Measurements from ENCODE around the gene IFRD2.
"Not testable (repeated sequence)": the region's sequence is repeated elsewhere in the genome, so short reads cannot be mapped to it uniquely, and the experiment has no call there.

The IFRD2 gene

GRCh38 chr3:50300681-50301254 lies 8.5 kb upstream of the IFRD2 start:
- no peak for DNase-seq

DNA sequence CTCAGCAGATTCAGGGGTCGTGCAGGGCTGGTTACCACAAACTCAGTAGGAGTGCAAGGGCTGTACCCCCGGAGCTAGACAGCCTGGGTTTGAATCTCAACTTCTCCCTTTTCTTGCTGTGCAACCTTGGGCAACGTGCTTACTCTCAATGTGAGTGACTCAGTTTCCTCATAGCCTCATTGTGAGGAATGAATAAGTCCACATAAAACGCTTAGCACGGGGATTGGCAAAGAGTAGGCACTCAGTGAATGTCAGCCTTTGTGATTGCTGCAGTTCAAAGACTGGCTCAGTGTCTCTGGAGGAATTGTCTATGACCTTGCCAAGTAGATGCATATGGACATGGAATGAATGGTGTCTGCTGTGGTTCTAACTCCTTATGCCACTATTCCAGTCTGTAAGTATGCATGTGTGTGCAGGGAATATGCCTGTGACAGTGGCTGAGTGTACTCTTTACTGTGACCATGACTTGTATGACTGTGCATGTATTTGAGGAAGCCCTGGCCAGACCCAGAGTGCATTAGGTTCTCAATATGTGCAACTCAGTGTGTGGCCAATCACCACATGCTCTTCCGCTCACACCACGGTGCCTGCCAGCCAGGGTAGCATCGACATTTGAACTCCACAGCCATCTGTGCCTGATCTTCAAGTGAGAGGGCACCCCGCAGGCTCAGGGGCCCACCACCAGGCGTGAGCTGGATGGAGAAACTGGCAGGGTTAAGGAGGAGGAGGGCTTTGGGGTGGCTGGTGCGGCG lies 7.9 kb upstream of the IFRD2 start:
- no peak for DNase-seq

GRCh38 chr3:50299638-50299928 lies 7.4 kb upstream of the IFRD2 start:
- DNase-seq, result no peak

DNA sequence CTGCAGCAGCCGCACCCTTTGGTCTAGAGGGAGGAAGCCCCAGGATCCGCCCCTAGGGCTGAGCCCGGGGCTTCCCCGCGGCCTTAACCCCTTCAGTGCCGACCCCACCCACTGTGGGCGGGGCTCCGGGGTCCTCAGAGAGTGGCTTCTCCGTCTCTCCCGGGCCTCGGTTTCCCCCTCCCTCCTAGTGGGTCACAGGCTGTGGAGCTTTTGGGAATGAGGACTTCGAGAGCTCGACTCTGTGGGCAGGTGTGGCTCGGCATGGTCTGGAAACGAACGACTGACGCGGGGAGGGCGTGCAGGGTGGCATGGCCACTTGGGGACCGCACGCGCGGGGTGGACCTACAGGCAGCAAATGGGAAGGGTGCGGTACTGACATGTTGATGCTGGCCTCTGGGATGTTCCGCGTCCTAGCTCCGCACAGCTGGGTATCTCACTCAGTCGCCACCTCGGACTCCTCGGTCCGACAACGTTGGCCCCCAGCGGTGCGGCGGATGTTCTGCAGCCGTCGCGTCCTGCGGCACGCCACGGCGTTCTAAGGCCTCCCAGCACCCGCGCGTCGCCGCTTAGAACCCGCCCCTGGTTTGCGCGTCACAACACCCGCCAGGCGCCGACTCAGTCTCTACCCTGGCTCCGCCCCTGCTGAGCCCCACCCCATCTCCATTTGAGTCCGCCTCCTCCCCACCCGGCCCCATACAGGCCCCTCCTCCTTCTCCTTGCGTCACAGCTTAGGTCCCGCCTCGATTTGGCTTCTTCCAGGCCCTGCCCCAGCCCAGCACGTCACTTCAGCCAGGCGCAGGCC lies 6.8 kb upstream of the IFRD2 start, which contains the start of the genes HYAL3 and NAA80:
Gene HYAL3, minus strand, starts transcription at position 570 of the 802 bp plus-strand sequence. CDS start 3,803 bp downstream, outside the sequence.
Gene NAA80, minus strand, starts transcription at position 570 of the 802 bp plus-strand sequence. CDS start 1,942 bp downstream, outside the sequence.
- peak; percentile 86 for DNase-seq

DNA sequence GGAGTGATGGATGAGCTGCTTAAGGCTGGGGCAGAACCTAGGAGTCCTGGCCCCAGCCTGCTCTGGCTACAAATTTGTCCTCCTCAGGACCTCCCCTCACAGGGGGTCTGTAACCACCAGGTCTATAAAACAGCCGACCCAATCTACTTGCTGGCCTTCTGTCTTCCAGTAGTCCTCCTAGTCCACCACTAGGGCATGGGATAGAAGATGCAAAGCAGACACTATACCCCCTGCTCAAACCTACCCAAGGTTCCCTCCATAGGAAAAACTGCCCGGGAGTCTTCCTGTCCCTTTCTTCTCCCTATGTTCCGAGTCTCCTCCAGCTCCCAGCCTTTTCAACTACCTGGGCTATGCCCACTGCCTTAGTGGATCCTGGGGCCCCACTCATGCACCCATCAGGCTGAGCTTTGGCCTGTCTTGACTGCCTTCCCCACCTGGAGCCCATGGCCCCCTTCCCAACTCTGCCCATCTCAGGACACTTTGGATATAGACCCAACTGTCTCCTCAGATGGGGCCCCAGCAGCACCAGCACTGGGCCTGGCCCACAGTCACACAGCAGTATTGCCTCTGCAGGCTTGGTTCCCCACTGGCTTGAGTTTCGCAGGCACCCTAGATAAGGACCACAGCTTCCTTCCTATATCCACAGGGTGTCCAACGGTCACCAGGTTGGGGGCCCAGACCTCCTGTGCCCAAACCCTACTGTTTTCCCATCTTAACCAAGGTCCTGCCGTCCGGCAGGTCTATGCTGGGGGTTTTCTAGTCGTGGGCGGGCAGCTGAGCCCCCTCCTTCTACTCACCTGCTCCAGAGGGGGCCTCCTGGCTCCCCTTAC lies 5.9 kb upstream of the IFRD2 start:
- no peak for DNase-seq

DNA sequence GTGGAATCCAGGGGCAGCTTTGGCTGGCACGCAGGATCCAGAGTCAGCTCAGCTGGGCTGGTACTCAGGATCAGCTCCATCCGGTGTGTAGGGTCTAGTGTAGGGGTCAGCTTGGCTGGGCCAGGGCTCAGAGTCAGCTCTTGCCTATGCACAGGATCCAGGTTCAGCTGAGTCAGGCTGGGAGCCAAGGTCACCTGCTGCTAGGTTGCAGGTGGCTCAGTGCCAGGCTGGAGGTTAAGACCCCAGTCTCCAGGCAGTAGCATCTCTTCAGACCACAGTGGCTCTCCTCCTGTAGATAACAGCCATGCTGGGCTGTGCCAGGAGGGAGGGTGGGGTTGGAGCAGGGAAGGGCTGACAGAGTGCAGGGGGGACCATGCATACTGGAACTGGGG lies 5.2 kb upstream of the IFRD2 start:
- DNase-seq, result no peak

DNA sequence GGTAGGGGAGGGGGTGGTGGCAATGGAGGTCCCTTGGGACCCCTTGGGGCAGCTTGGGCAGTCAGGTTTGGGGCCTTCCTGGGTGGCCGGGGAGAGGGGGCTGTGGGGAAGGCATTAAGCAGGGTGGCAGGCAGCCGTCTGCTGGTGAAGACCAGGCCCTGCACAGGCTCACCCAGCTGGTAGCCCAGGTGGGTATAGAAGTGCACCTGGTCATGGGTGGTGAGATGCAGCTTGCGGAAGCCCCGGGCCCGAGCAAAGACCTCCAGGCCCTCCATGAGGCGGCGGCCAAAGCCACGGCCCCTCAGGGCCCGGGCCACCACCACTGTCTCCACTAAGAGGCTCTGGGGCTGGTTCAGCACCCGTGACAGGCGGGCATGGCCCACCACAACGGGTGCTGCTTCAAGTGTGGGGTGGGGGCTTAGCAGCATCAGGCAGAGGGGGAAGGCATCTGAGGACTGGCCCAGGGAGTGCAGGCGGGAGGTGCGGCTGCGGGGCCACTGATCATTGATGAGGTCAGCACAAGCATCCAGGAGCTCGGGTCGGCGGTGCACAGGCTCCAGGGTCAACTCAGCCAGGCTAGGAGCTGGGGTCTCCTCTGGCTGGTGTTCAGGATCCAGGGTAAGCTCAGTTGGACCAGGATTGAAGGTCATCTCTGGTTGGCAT lies 4.6 kb upstream of the IFRD2 start:
- DNase-seq, result no peak

GRCh38 chr3:50295553-50296431 lies 3.6 kb upstream of the IFRD2 start:
- DNase-seq, result no peak

DNA sequence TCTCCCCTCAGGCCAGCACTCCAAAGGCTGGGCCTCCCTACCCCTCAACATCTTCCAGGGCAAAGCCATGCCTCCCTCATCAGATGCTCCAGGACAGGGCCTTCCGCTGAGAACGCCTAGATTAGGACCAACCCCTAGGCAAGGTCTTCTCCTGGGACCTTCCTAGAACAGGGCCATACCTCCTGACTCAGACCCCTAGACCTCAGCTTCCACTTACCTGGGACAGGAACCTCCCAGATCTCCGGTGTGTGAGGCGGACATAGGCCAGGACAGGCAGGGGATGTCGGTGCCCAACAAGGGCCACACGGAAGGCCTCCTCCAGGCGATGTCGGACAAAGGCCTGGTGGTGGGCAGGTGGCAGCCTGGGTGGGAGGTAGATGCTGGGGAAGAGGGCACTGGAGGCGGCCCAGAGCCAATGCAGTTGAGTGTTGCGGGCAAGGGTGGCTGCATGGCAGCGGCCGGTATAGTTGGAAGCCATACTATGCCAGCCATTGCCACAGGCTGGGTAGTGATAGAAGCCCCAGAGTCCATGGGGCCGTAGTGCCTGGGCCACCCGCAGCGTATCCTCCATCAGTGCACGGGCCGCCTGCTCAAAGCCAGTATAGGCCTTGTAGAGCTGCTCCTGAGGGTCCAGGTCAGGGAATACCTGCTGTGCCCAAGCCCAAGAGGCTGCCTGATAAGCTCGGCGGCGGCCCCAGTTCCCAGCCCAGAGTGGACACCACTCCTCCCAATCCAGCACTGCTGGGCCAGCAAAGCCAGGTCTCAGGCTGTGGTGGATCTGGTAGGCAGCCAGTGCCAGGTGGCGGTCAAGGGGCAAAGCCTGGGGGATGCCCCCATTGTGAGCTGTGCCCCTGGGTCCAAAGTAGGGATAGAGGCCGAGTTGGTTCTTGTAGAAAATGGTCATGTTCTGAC lies 2.5 kb upstream of the IFRD2 start:
- DNase-seq, result no peak

DNA sequence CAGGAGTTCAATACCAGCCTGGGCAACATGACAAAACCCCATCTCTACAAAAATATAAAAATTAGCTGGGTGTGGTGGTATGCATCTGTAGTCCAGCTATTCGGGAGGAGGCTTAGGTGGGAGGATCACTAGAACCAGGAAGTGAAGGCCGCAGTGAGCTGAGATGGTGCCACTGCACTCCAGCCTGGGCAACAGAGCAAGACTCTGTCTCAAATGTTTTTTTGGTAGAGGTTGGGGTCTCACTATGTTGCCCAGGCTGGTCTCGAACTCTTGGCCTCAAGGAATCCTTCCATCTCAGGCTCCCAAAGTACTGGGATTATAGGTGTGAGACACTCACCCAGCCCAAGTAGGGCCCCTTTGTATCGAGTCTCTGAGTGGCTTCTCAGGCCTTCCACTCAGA lies 1.9 kb upstream of the IFRD2 start:
- no peak for DNase-seq

DNA sequence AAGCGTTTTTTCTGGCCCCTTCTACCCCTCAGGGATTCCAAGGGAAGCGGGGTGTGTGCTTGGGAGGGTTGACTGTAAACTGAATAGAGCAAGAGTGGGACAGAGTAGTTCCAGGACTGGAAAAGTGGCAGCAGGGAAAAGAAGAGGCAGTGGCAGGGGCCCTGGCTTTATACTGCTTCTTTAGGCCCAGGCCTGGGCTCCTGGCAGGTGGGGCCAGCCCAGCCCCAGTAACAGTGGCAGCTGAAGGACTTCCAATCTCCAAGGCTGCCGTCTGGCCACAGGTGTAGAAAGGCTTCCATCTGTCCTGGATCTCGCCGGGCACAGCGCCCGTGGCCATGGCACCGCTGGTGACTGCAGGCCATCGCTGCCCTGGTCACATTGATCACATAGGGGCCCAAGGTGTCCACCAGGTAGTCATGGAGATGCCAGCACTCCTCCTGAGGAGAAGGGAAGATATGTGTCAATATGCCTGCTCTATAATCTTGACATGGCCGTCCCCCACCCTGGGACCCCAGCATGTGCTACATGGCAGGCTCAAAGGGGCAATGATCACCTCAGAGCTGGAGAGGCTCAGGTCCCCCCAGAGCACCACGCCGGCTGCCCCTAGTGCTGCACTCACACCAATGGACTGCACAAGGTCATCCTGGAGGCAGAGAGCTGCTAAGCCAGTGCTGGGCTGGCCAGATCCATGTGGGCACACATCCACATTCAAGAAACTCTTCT lies 1.0 kb upstream of the IFRD2 start:
- DNase-seq, result no peak

DNA sequence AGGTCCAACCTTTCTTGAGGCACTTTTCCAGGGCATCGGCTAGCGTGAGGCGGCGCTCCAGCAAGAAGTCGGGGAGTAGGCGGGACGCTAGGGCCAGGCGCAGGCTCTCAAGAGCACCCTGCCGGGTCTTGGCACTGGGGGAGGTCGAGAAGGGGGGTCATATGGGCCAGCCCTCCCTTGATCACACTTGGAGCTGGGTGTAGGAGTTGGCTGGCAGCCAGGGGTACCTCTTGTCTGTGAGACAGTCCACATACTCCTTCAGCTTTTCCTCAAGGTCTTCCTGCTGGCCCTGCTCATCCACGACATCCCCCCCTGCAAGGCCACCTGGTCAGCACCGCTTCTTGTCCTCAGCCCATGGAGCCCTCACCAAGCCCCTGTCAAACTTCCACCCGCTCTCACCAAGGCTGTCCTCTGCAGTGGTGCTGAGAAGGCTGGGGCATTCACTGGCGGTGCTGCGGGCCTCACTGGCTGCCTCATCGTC lies 2.0 kb downstream of the IFRD2 start:
- no peak for DNase-seq

DNA sequence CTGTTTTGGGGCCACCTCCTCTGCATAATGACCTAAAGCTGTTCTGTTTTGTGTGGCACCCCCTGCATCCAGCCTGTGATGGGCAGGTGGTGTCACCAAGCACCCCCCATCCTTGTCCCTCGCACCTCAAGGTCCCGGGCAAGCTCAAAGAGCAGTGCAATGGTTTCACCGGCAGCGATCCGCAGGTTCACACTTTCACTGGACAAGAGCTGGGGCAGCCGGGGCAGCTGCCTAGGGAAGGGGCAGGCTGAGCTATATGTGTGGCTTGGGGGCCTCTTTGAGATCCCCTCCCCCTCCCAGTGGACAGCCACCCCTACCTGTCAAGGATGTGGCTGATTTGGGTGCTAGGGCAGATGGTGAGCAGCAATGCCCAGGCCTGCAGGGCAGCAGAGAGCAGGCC lies 3.1 kb downstream of the IFRD2 start:
- no peak for DNase-seq

DNA sequence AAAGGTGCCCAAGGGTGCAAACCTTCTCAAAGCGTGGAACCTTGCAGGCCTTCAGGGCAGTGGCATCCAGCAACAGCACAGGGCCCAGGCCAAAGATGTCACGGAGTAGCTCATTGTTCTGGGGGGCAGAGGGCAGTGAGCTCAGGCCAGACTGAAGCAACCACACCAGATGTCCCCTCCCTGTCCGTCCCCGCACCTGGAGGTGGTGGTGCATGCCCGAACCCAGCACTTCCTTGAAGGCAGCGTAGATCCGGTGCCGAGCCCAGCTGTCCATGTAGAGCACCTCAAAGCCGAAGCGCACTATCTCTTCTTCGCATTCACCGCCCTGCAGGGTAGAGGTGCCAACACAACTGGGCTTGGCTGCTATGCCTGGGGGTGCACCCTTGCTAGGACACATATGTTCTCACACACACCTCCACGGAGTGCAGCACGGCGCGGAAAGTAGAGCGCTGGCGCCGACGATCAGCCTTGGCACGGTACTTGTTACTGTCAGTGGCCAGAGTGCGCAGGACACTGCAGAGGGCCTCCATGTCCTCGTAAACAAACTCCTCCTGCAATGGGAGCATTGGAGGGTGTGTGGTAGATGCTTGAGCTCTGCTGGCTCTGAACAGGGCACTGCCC lies 3.7 kb downstream of the IFRD2 start:
- DNase-seq, result no peak

- DNase-seq, result no peak
These were observed 5.0 kb downstream of the IFRD2 start for GRCh38 chr3:50287262-50287661.

- no peak for DNase-seq
These were observed 5.7 kb downstream of the IFRD2 start for GRCh38 chr3:50286322-50287227.

DNA sequence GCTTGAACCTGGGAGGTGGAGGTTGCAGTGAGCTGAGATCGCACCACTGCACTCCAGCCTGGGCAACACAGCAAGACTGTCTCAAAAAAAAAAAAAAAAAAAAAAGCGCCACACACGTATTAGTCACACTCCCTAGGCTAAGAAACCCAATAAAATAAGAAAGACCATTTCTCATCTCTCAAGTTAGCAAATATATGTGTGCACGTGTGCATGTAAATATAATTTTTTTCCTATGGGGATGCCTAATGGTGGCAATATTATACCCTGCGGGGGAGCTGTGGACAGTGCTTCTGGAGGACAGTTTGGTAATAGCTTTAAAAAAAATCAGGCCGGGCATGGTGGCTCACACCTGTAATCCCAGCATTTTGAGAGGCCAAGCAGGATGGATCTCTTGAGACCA lies 8.1 kb downstream of the IFRD2 start:
- not testable (repeated sequence) for DNase-seq
